ENCODE measurements around the gene C14orf93.
"Not testable (repeated sequence)": the region's sequence is repeated elsewhere in the genome, so short reads cannot be mapped to it uniquely, and the experiment has no call there.

C14orf93 gene

DNA sequence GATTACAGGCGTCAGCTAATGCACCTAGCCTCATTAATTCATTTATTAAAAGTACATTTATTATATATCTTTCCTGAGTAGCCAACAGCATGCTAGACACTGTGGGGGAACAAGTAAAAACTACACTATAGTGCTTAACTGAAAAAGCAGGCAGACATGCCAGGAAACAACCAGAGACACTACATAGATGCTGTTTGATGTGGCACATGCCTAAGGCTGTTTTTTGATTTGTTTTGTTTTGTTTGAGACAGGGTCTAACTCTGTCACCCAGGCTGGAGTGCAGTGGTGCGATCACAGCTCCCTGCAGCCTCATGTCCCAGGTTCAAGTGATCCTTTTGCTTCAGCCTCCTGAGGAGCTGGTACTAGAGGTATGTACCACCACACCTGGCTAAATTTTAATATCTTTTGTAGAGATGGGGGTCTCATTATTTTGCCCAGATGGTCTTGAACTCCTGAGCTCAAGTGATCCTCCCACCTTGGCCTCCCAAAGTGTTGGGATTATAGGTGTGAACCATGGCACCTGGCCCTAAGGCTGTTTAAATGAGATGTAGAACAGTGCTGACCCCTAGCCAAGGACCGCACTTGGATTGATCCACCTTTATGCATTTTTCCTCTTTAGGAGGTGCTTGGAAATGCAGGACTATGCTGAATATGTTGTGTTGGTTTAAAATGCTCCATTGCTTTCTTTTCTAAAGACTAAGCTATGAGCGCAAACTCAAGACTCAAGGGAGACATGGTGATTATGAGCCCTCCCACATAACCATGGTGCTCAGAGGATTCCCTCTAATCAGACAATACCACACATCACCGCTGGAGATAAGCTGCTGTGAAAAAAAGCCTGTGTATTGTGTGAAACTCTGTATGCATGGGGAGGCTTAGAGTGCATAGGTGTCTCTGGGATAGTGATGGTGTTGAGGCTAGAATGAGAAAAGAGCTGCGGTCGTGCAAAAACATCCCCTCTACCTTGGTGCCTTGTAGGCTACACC is 10.5 kb upstream of the C14orf93 start:
- DNase-seq (ENCODE audit: low read depth) = peak; percentile 14

DNA sequence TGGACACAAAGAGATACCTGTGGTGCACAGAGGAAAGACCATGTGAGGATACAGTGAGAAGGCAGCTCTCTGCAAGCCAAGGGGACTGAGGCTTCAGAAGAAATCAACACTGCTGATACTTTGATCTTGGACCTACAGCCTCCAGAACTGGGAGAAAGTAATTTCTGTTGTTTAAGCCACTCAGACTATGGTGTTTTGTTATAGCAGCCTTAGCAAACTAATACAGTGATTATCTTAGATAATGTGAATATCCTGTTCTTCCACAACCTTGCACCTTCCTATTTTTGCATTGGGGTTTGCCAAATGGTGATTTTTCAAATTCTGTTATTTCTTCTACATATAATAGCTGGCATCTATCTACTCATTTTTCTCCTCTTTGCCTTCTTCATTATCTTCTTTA is 8.2 kb upstream of the C14orf93 start:
- no peak for DNase-seq (ENCODE audit: low read depth)

DNA sequence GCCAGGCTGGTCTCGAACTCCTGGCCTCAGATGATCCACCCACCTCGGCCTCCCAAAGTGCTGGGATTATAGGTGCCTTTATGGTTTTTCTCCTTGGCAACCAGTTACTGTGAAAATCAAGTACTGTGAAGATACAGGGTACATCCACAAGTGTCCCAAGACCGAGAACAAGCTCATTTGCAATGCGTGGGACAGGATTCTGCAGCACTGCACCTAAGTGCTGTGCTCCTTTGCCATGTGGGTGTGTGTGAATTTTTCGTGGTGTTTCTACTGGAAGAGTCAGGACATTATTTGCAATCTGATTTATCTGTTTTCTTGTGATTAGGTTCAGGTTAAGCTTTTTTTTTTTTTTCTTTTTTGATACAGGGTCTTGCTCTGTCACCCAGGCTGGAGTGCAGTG is 7.1 kb upstream of the C14orf93 start:
- DNase-seq (ENCODE audit: low read depth) = no peak

DNA sequence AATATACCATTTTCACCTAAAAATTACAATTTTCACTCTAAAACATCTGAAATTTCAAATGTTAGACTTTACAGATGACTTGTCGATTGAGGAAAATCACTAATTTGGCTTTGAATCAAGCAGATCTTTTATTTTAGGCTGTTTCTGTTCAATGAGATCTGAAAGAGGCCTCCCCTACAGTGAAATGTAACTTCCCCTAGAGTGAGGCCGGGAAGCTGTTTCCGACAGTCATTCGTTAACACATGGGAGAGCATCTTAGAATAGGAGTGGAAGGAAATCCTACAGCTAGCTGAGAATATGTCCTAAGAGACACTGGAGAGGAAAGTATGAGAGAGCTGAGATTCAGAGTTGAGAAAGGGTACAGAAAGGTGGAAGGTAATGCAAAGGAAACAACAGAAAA is 5.7 kb upstream of the C14orf93 start:
- DNase-seq (ENCODE audit: low read depth) = no peak

GRCh38 chr14:23013749-23014054 is 3.8 kb upstream of the C14orf93 start:
- DNase-seq (ENCODE audit: low read depth) = not testable (repeated sequence)

DNA sequence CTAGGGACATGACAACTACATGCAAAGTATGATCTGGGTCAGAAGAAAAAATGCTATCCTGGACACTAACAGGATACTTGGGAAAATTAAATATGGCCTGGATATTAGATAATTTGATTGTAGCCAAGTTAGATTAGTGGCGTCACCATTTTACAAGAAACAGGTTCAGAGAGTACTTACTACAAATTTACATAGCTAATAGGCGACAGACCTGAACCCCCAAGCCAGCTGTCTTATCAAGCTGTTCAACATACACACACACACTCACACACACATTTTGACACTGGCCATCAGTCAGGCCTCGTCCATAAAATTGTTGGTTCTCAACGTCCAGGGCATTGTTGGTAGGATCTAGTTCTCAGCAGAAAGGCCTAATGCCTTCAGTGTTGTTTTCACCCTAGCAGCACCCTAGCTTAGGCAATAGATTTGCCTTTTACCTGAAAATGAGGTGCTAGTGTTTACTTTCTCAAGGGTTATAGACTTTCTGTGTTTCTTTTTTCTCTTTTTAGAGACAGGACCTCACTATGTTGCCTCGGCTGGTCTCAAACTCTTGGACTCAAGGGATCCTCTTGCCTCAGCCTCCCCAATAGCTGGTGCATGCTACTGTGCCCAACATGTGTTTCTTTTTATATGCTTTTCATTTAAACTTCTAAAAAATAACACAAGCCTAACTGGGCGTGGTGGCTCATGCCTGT is 3.3 kb upstream of the C14orf93 start:
- DNase-seq (ENCODE audit: low read depth) = no peak

GRCh38 chr14:23009483-23009938 is 432 bp downstream of the C14orf93 start:
- no peak for DNase-seq (ENCODE audit: low read depth)

GRCh38 chr14:23008831-23009230 is 1.1 kb downstream of the C14orf93 start:
- no peak for DNase-seq (ENCODE audit: low read depth)

DNA sequence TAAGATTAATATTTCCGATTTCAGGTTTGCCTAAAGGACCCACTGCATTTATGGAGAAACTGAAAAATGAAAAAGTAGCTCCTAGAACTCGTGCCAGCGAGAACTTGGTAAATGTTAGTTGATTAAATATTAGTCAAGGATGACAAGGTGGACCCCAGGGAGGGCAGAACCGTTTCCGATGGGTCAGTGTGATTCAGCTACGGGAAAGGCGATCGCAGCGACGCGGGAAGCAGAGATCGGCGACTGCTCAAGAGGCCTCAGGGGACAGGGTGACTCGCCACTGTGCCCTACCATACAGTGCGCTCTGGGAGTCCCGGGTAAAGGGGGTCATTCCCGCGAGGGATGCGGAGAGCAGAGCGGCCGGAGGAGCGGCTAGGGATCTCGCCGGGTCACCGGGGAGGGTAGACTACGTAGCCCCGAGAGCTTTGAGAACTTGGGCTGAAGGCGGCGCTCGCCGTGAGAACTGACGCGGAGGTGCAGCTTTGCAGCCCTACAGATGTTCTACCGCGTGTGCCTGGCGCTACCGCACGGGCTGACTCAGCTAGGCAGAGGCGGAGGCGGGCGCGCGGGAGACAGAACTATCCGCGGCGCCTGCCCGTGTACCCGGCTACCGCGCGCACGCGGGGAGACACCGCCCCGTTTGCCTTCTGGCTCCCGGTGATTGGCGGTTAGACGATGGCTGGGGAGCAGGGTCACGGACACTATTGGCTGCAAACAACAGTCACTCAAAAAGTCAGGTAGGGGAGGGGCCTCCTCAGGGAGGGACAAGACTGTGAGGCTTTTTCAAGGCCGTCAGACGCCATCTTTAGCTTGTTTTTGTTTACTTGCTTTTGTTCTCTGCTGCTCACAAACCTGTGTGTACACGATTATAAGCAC is 3.2 kb downstream of the C14orf93 start:
- peak; percentile 97 for DNase-seq (ENCODE audit: low read depth)

DNA sequence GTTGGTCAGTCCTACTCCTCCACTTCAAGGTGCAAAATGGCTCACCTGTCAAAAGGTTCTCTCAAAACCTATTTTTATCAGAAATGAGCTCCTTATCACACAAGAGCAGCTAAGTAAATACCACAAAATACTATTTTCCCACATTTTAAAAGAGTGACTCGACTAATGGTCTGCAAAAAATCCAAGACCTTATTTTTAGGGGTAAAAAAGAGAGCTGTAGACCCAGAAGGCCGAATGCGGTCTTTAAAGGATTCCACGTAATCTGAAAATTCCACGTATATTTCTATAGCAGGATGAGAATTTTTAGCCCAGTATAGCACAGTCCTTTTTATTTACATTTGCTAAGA is 3.8 kb downstream of the C14orf93 start:
- DNase-seq (ENCODE audit: low read depth) = peak; percentile 22

- DNase-seq (ENCODE audit: low read depth) = peak; percentile 39
These were observed 4.3 kb downstream of the C14orf93 start for GRCh38 chr14:23005451-23006187.

DNA sequence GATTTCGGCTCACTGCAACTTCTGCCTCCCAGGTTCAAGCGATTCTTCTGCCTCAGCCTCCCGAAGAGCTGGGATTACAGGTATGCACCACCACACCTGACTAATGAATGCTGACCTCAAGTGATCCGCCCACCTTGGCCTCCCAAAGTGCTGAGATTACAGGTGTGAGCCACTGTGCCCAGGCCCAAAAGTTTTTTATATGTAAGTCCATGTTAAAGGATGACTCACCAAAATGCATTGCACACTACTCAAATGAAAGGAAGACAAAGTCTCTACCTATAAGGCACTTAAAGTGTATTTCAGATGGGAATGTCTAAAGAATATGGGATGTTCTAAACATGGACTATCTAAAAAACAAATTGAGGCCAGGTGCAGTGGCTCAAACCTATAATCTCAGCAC is 5.7 kb downstream of the C14orf93 start:
- not testable (repeated sequence) for DNase-seq (ENCODE audit: low read depth)

GRCh38 chr14:23002592-23002991 is 7.4 kb downstream of the C14orf93 start:
- DNase-seq (ENCODE audit: low read depth) = no peak

DNA sequence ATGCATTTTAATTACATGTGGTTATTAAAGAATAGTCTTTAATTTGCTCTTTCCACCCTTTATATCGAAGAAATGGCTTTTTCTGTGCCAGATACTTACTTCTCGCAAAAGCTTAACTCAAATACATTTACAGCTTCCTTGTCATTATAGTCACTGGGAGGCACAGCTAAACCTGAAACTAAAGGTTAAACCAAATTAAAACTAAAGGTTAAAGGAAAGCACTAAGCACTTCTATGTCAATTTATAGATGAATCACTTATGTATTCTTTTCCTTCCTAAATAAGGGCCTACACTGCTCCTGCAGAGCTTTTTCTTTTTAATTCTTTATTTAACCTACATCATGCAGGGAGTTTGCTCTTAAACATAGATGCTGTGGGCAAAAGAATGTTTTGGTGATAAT is 9.1 kb downstream of the C14orf93 start:
- DNase-seq (ENCODE audit: low read depth) = no peak

DNA sequence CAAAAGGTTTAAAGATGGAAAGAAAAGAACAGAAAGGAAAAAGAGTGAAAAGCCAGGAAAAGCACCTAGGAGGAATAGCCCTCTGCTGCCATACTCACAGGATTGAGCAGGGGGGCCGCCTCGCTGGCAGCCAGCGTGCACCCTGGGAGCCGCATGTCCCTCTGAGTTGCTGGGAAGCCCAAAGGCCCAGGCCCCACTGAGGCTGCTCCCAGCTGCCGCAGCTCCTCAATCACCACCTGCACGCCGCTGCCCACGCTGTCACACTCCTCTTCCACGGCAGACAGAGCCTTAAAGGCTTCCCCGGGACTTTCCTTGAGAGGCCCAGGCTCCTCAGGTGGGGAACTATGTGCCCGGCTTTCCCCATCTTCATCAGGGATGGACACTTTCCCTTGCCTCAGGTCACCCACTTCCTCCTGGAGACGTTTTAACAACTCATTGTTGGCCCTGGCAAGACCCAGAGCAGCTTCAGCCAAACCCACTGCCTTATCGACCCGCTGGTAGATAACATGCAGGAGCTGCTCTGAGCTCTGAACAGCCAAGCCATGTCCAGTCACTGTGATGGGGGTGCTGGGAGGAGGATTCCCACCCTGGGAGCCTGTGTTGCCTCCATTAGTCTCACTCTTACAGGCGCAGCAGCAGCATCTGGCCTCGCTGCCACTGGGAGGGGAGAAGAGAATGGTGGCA is 11.5 kb downstream of the C14orf93 start:
- no peak for DNase-seq (ENCODE audit: low read depth)

DNA sequence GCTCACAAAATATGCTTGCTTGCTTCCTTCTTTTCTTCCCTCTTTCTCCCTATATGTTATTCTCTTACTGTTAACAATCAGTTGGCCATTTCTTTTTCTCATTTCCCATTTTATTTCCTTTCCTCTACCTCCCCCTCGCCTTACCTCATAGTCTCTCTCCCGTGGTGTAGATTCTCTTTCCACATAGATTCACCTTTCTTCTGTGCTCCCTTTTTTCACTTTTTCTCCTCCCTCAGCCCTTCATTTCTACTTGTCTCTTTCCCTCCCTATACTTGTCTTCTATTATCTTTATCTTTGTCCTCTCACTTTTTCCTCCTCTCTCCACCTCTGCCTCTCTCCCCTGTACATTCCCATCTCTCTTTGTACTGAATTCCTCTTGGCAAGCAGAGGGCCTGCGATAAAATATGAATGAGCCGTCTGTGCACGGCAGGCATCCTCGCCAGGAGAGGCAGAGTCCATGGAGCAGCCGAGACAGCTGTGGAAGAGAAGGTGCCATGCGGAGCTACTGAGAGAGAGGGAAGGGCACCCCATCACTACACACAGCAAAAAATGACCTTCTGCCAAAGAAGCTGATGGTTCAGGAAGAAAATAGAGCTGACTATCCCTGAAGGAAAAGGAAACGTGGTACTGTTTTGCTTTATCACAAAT is 12.1 kb downstream of the C14orf93 start:
- DNase-seq (ENCODE audit: low read depth) = no peak

DNA sequence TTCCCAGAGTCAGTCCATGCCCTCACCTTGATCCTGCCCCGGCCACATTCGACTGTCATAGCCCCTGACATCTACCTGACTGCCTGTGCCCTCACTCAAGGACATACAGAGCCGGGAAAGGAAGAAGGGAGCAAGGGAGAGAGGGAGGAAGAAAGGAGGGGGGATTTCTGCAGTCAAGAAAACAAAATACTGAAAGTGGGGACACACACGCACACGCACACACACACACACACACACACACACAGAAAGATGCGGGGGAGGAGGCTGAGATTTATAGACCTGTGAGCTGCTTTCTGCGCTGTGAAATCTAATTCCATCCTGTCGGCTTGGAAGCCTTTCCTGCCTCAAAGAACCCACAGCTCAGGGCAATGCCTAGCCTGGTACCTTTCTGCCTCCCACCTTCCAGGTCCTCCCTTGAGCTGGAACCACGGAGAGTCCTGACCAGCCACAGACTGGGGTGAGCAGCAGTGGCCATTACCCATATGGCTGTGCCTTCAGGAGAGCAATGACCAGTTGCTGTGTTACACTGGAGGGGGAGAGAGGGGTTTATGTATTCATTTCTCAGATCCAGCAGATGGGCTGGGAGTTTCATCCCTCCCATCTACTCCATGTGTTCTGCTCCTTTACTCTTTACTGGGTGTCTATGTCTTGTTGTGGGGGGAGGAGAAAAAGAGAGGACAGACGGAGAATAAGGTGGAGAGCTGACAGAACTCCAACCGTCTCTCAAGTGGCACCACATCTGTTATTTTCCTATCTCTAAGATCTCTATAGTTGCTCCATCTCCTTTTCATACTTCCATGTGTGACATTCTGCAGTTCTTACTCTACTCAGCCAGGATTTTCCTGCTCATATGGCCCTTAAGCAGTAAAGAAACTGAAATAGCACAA is 12.9 kb downstream of the C14orf93 start:
- peak; percentile 81 for DNase-seq (ENCODE audit: low read depth)

- peak; percentile 27 for DNase-seq (ENCODE audit: low read depth)
These were observed 13.9 kb downstream of the C14orf93 start for GRCh38 chr14:22995889-22996625.

- DNase-seq (ENCODE audit: low read depth) = peak; percentile 45
These were observed 15.1 kb downstream of the C14orf93 start for GRCh38 chr14:22994762-22995275.
